Colonic mucosa (tissue), 4 donors: ENCODE measurements around the gene HPS4. TPM values are rescaled to one million over a fixed set of nuclear protein-coding genes. Genes with fewer than 3 reads are reported as not detected.
A peak's percentile ranks its signal among the peaks of the same experiment; 100 is the strongest.

Source experiments
- DNase-seq: peaks from one replicate; pipeline ENCODE4 v3.0.0-alpha.2; 2020
- H3K27ac ChIP-seq: fragments of 200-600 bp; one replicate; pipeline ENCODE4 v1.8.0; 2021
- H3K27me3 ChIP-seq: fragments of 200-600 bp; one replicate; pipeline ENCODE4 v1.8.0; 2021
- H3K36me3 ChIP-seq: fragments of 200-600 bp; one replicate; pipeline ENCODE4 v1.8.0; 2021
- H3K4me1 ChIP-seq: fragments of 200-600 bp; one replicate; pipeline ENCODE4 v1.8.0; 2021; ENCODE audit warnings: mild to moderate bottlenecking
- H3K4me3 ChIP-seq: fragments of 200-600 bp; one replicate; pipeline ENCODE4 v1.8.0; 2021
- H3K9ac ChIP-seq, 2 donors: one replicate each; pipeline ENCODE4 v1.7.0; 2013; ENCODE audit warnings: control low read depth in 2 of 2, low read depth in 2 of 2, low read length in 2 of 2
- H3K9me3 ChIP-seq: fragments of 200-600 bp; one replicate; pipeline ENCODE4 v1.8.0; 2021
- CTCF ChIP-seq: fragments of 200-600 bp; IDR thresholded peaks from one replicate; pipeline ENCODE4 v1.8.0; 2022; ENCODE audit warnings: antibody characterized with exemption, mild to moderate bottlenecking
- intact Hi-C: fragments of 100-400 bp; cut with DNase I; formaldehyde crosslinking; loops from one replicate; pipeline ENCODE4 v1.14.1; 2022
- total RNA-seq, 2 donors: library from RNA; stranded (reverse); fragmentation: NEBNext Ultra II Directional in 1 of 2; extraction: Animal tissue kit (Norgen Biotek cat#: 25700) in 1 of 2; gene quantifications; one replicate each; pipeline ENCODE4 v1.2.1, GENCODE V29; 2021
- donor health status: healthy.
- donor health status: DM: no; HTN: no; CAD: no.
- donor health status: DM: no; HTN: no; CAD: no.

The HPS4 gene
- total RNA-seq, 2 donors from 2014 or later = 23.8 to 26.3 TPM

- Histone ChIP-seq H3K36me3 (no peaks in the 10 kb centered on the region), H3K27ac (peak overlapping the region; percentile 71), H3K4me1 (peaks cover 9% of the 10 kb centered on the region), H3K9me3 (no peaks in the 10 kb centered on the region), H3K9ac (peak overlapping the region; percentile 1 to 15), H3K4me3 (peak overlapping the region; percentile 17), H3K27me3 (no peaks in the 10 kb centered on the region)
- intact Hi-C loops = no loop called here
- TF ChIP-seq CTCF = no peak
- no peak for DNase-seq
These were observed 4.4 kb downstream of the HPS4 start for GRCh38 chr22:26479043-26479791.

GRCh38 chr22:26477341-26477731 is 6.2 kb downstream of the HPS4 start:
- no peak for DNase-seq
- Histone ChIP-seq H3K4me1 (peaks cover 9% of the 10 kb centered on the region), H3K4me3 (no peak overlapping the region), H3K36me3 (peaks cover 4% of the 10 kb centered on the region), H3K9ac (no peak overlapping the region), H3K9me3 (no peaks in the 10 kb centered on the region), H3K27ac (no peak overlapping the region), H3K27me3 (no peaks in the 10 kb centered on the region)
- TF ChIP-seq CTCF = no peak
- intact Hi-C loops = no loop called here

- DNase-seq = no peak
- Histone ChIP-seq H3K36me3 (peaks cover 6% of the 10 kb centered on the region), H3K27me3 (no peaks in the 10 kb centered on the region), H3K4me3 (no peak overlapping the region), H3K9ac (no peak overlapping the region), H3K27ac (no peak overlapping the region), H3K9me3 (no peaks in the 10 kb centered on the region), H3K4me1 (peaks cover 9% of the 10 kb centered on the region)
- intact Hi-C loops = no loop called here
- TF ChIP-seq CTCF = no peak
These were observed 6.8 kb downstream of the HPS4 start for GRCh38 chr22:26476705-26477340.

GRCh38 chr22:26474682-26475081 is 8.9 kb downstream of the HPS4 start:
- Histone ChIP-seq H3K4me3 (no peak overlapping the region), H3K9me3 (no peaks in the 10 kb centered on the region), H3K27ac (no peak overlapping the region), H3K36me3 (peaks cover 17% of the 10 kb centered on the region), H3K4me1 (no peaks in the 10 kb centered on the region), H3K27me3 (no peaks in the 10 kb centered on the region), H3K9ac (no peak overlapping the region)
- DNase-seq = no peak
- intact Hi-C loops = no loop called here
- no peak for TF ChIP-seq CTCF

GRCh38 chr22:26471522-26471921 is 12.1 kb downstream of the HPS4 start:
- no peak overlapping the region for H3K9ac ChIP-seq
- peaks cover 17% of the 10 kb centered on the region for H3K36me3 ChIP-seq

More at GRCh38 chr22:26471522-26471921, 12.1 kb downstream of the HPS4 start:
- no peak for TF ChIP-seq CTCF
- intact Hi-C loops = no loop called here
- Histone ChIP-seq H3K27me3 (no peaks in the 10 kb centered on the region), H3K4me3 (no peak overlapping the region), H3K9me3 (no peaks in the 10 kb centered on the region), H3K4me1 (no peaks in the 10 kb centered on the region), H3K27ac (no peak overlapping the region)
- no peak for DNase-seq
